GM18861 (cell line): ENCODE data around the gene ARMC7.

ENCODE experiments used
- ATAC-seq: cut with Tn5 transposase; IDR thresholded peaks from one replicate; pipeline ENCODE4 v1.9.1; 2021; ENCODE audit not compliant: unreplicated experiment

ARMC7 gene

GRCh38 chr17:75077496-75078283 lies 32.1 kb upstream of the ARMC7 start:
- ATAC-seq, result no peak

- ATAC-seq, result no peak
Observed at GRCh38 chr17:75078284-75079022, 31.3 kb upstream of the ARMC7 start.

- no peak for ATAC-seq
Observed at GRCh38 chr17:75079023-75079373, 30.8 kb upstream of the ARMC7 start.

GRCh38 chr17:75081611-75082540 lies 27.9 kb upstream of the ARMC7 start:
- no peak for ATAC-seq

GRCh38 chr17:75082683-75083082 lies 27.1 kb upstream of the ARMC7 start:
- ATAC-seq, result no peak

GRCh38 chr17:75084039-75084660 lies 25.6 kb upstream of the ARMC7 start:
- ATAC-seq, result no peak

- no peak for ATAC-seq
Observed at GRCh38 chr17:75086496-75087181, 23.1 kb upstream of the ARMC7 start.

- ATAC-seq, result no peak
Observed at GRCh38 chr17:75087182-75087557, 22.6 kb upstream of the ARMC7 start.

GRCh38 chr17:75087558-75088453 lies 22.0 kb upstream of the ARMC7 start, which contains the start of gene SLC16A5:
SLC16A5 (plus strand) TSS chr17:75087954; CDS start chr17:75093637, 5,683 bp downstream.
- ATAC-seq, result no peak

- ATAC-seq, result no peak
Observed at GRCh38 chr17:75088465-75089417, 21.0 kb upstream of the ARMC7 start.

GRCh38 chr17:75090871-75091854 lies 18.6 kb upstream of the ARMC7 start:
- ATAC-seq, result no peak

GRCh38 chr17:75091855-75092327 lies 17.9 kb upstream of the ARMC7 start:
- ATAC-seq, result no peak

GRCh38 chr17:75093548-75094158 lies 16.1 kb upstream of the ARMC7 start:
- no peak for ATAC-seq

- ATAC-seq, result no peak
Observed at GRCh38 chr17:75094871-75095399, 14.8 kb upstream of the ARMC7 start.

GRCh38 chr17:75096082-75096625 lies 13.6 kb upstream of the ARMC7 start:
- ATAC-seq, result no peak

GRCh38 chr17:75097865-75098264 lies 11.9 kb upstream of the ARMC7 start:
- no peak for ATAC-seq
